ENCODE data around the gene KRTAP12-3.

Gene KRTAP12-3

GRCh38 chr21:44613386-44614155, 44.2 kb upstream of the KRTAP12-3 start:
- H3K9me3 ChIP-seq (ENCODE audit: insufficient read depth, low read length), result peaks cover 20% of the 10 kb centered on the region
- no peaks in the 10 kb centered on the region for H3K36me3 ChIP-seq (ENCODE audit: insufficient read depth, insufficient read length, low read length)
- H3K9ac ChIP-seq (ENCODE audit: insufficient read length, low read depth), result no peak overlapping the region
- TF ChIP-seq YY1 (IDR thresholded peaks at IDR 0.05; ENCODE audit: insufficient read depth, insufficient read length), result no peak
- no peak for TF ChIP-seq SUZ12 (IDR thresholded peaks at IDR 0.05; ENCODE audit: extremely low read depth, insufficient read depth, insufficient read length)
- H3K4me1 ChIP-seq (ENCODE audit: insufficient read depth, insufficient read length), result peaks cover 14% of the 10 kb centered on the region
- no peaks in the 10 kb centered on the region for H3K27me3 ChIP-seq (ENCODE audit: insufficient read depth, insufficient read length)
- no peak for DNase-seq (ENCODE audit: low read depth, low spot score)
- no peak overlapping the region for H3K4me3 ChIP-seq (ENCODE audit: insufficient read length, low read depth)

- no peak for TF ChIP-seq ZNF274 (IDR thresholded peaks at IDR 0.05; ENCODE audit: low read depth, low read length)
- no peak for TF ChIP-seq SUZ12 (IDR thresholded peaks at IDR 0.05; ENCODE audit: extremely low read depth, insufficient read depth, insufficient read length)
- TF ChIP-seq YY1 (IDR thresholded peaks at IDR 0.05; ENCODE audit: insufficient read depth, insufficient read length), result no peak
- H3K9me3 ChIP-seq (ENCODE audit: insufficient read depth, low read length), result peaks cover 23% of the 10 kb centered on the region
- H3K27me3 ChIP-seq (ENCODE audit: insufficient read depth, insufficient read length), result no peaks in the 10 kb centered on the region
- H3K4me3 ChIP-seq (ENCODE audit: insufficient read length, low read depth), result no peak overlapping the region
- H3K9ac ChIP-seq (ENCODE audit: insufficient read length, low read depth), result no peak overlapping the region
- H3K36me3 ChIP-seq (ENCODE audit: insufficient read depth, insufficient read length, low read length), result no peaks in the 10 kb centered on the region
- H3K4me1 ChIP-seq (ENCODE audit: insufficient read depth, insufficient read length), result peaks cover 14% of the 10 kb centered on the region
- no peak for DNase-seq (ENCODE audit: low read depth, low spot score)
Observed at GRCh38 chr21:44614161-44614631, 43.5 kb upstream of the KRTAP12-3 start.

- no peaks in the 10 kb centered on the region for H3K27me3 ChIP-seq (ENCODE audit: insufficient read depth, insufficient read length)
- TF ChIP-seq ZNF274 (IDR thresholded peaks at IDR 0.05; ENCODE audit: low read depth, low read length), result no peak
- no peak for TF ChIP-seq SUZ12 (IDR thresholded peaks at IDR 0.05; ENCODE audit: extremely low read depth, insufficient read depth, insufficient read length)
- no peak for TF ChIP-seq YY1 (IDR thresholded peaks at IDR 0.05; ENCODE audit: insufficient read depth, insufficient read length)
- H3K36me3 ChIP-seq (ENCODE audit: insufficient read depth, insufficient read length, low read length), result no peaks in the 10 kb centered on the region
- H3K9ac ChIP-seq (ENCODE audit: insufficient read length, low read depth), result no peak overlapping the region
- DNase-seq (ENCODE audit: low read depth, low spot score), result no peak
- peaks cover 14% of the 10 kb centered on the region for H3K4me1 ChIP-seq (ENCODE audit: insufficient read depth, insufficient read length)
- H3K4me3 ChIP-seq (ENCODE audit: insufficient read length, low read depth), result no peak overlapping the region
- H3K9me3 ChIP-seq (ENCODE audit: insufficient read depth, low read length), result peaks cover 23% of the 10 kb centered on the region
Observed at GRCh38 chr21:44614961-44615391, 42.8 kb upstream of the KRTAP12-3 start.

- Histone ChIP-seq H3K27me3 (ENCODE audit: insufficient read depth, insufficient read length) (no peaks in the 10 kb centered on the region), H3K9ac (ENCODE audit: insufficient read length, low read depth) (no peak overlapping the region), H3K36me3 (ENCODE audit: insufficient read depth, insufficient read length, low read length) (no peaks in the 10 kb centered on the region), H3K9me3 (ENCODE audit: insufficient read depth, low read length) (peaks cover 22% of the 10 kb centered on the region), H3K4me3 (ENCODE audit: insufficient read length, low read depth) (no peak overlapping the region), H3K4me1 (ENCODE audit: insufficient read depth, insufficient read length) (peaks cover 14% of the 10 kb centered on the region)
- DNase-seq (ENCODE audit: low read depth, low spot score), result no peak
- TF ChIP-seq SUZ12 (IDR thresholded peaks at IDR 0.05; ENCODE audit: extremely low read depth, insufficient read depth, insufficient read length), result no peak
- TF ChIP-seq ZNF274 (IDR thresholded peaks at IDR 0.05; ENCODE audit: low read depth, low read length), result no peak
- TF ChIP-seq YY1 (IDR thresholded peaks at IDR 0.05; ENCODE audit: insufficient read depth, insufficient read length), result no peak
Observed at GRCh38 chr21:44615466-44615865, 42.3 kb upstream of the KRTAP12-3 start.

- Histone ChIP-seq H3K4me1 (ENCODE audit: insufficient read depth, insufficient read length) (peaks cover 14% of the 10 kb centered on the region), H3K4me3 (ENCODE audit: insufficient read length, low read depth) (no peak overlapping the region), H3K9ac (ENCODE audit: insufficient read length, low read depth) (no peak overlapping the region), H3K9me3 (ENCODE audit: insufficient read depth, low read length) (peaks cover 22% of the 10 kb centered on the region), H3K27me3 (ENCODE audit: insufficient read depth, insufficient read length) (no peaks in the 10 kb centered on the region), H3K36me3 (ENCODE audit: insufficient read depth, insufficient read length, low read length) (no peaks in the 10 kb centered on the region)
- TF ChIP-seq SUZ12 (IDR thresholded peaks at IDR 0.05; ENCODE audit: extremely low read depth, insufficient read depth, insufficient read length) (no peak), YY1 (IDR thresholded peaks at IDR 0.05; ENCODE audit: insufficient read depth, insufficient read length) (no peak), ZNF274 (IDR thresholded peaks at IDR 0.05; ENCODE audit: low read depth, low read length) (no peak)
- DNase-seq (ENCODE audit: low read depth, low spot score), result no peak
Observed at GRCh38 chr21:44615911-44616590, 41.7 kb upstream of the KRTAP12-3 start.

GRCh38 chr21:44616591-44616926, 41.2 kb upstream of the KRTAP12-3 start:
- H3K36me3 ChIP-seq (ENCODE audit: insufficient read depth, insufficient read length, low read length), result no peaks in the 10 kb centered on the region
- H3K27me3 ChIP-seq (ENCODE audit: insufficient read depth, insufficient read length), result no peaks in the 10 kb centered on the region
- H3K9me3 ChIP-seq (ENCODE audit: insufficient read depth, low read length), result peaks cover 21% of the 10 kb centered on the region
- DNase-seq (ENCODE audit: low read depth, low spot score), result no peak
- H3K4me3 ChIP-seq (ENCODE audit: insufficient read length, low read depth), result no peak overlapping the region
- peaks cover 14% of the 10 kb centered on the region for H3K4me1 ChIP-seq (ENCODE audit: insufficient read depth, insufficient read length)
- no peak overlapping the region for H3K9ac ChIP-seq (ENCODE audit: insufficient read length, low read depth)
- no peak for TF ChIP-seq ZNF274 (IDR thresholded peaks at IDR 0.05; ENCODE audit: low read depth, low read length)
- no peak for TF ChIP-seq SUZ12 (IDR thresholded peaks at IDR 0.05; ENCODE audit: extremely low read depth, insufficient read depth, insufficient read length)
- TF ChIP-seq YY1 (IDR thresholded peaks at IDR 0.05; ENCODE audit: insufficient read depth, insufficient read length), result no peak

GRCh38 chr21:44617071-44617501, 40.6 kb upstream of the KRTAP12-3 start:
- TF ChIP-seq YY1 (IDR thresholded peaks at IDR 0.05; ENCODE audit: insufficient read depth, insufficient read length) (no peak), ZNF274 (IDR thresholded peaks at IDR 0.05; ENCODE audit: low read depth, low read length) (no peak), SUZ12 (IDR thresholded peaks at IDR 0.05; ENCODE audit: extremely low read depth, insufficient read depth, insufficient read length) (no peak)
- Histone ChIP-seq H3K36me3 (ENCODE audit: insufficient read depth, insufficient read length, low read length) (no peaks in the 10 kb centered on the region), H3K4me1 (ENCODE audit: insufficient read depth, insufficient read length) (peaks cover 11% of the 10 kb centered on the region), H3K9ac (ENCODE audit: insufficient read length, low read depth) (no peak overlapping the region), H3K27me3 (ENCODE audit: insufficient read depth, insufficient read length) (no peaks in the 10 kb centered on the region), H3K9me3 (ENCODE audit: insufficient read depth, low read length) (peaks cover 26% of the 10 kb centered on the region), H3K4me3 (ENCODE audit: insufficient read length, low read depth) (no peak overlapping the region)
- DNase-seq (ENCODE audit: low read depth, low spot score), result no peak

All from NT2/D1 (cell line).